PC-9 (cell line): Measurements from ENCODE around the gene PAM. TPM values are rescaled to one million over a fixed set of nuclear protein-coding genes. Genes with fewer than 3 reads are reported as not detected.

Source experiments
- BruUV-seq: library from RNA; stranded (reverse); fragments of 400-500 nt; replicated peaks from 2 replicates; lab custom pipeline; 2021; lab: Mats Ljungman, UMichigan
- CTCF ChIA-PET: fragments of 300-600 bp; sonication (Branson Sonifier 250); formaldehyde crosslinking; loops from one replicate; lab custom pipeline; 2022; ENCODE audit warnings: antibody characterized with exemption; lab: Charles Lee
- POLR2A ChIA-PET: fragments of 300-600 bp; sonication (Branson Sonifier 250); formaldehyde crosslinking; loops from one replicate; lab custom pipeline; 2022; ENCODE audit warnings: antibody characterized with exemption; ENCODE audit not compliant: unreplicated experiment; lab: Charles Lee
- DNase-seq, 2 experiments: peaks; one replicate each; pipeline versions ENCODE4 v3.0.0 to v3.0.0-alpha.2; 2015 to 2022; ENCODE audit warnings: mixed read lengths in 1 of 2
- H2AFZ ChIP-seq: fragments of 200-600 bp; sonication (generic); 2 replicates; pipeline ENCODE4 v1.8.1; 2017; ENCODE audit warnings: antibody characterized with exemption
- H3F3A ChIP-seq: fragments of 200-600 bp; sonication (generic); 2 replicates; pipeline ENCODE4 v1.8.1; 2017; ENCODE audit warnings: antibody characterized with exemption, mild to moderate bottlenecking, low read depth; ENCODE audit not compliant: insufficient read depth
- H3K27ac ChIP-seq: fragments of 200-600 bp; sonication (generic); 2 replicates; pipeline ENCODE4 v1.6.1; 2016; ENCODE audit warnings: mixed run types
- H3K27me3 ChIP-seq: fragments of 200-600 bp; sonication (generic); 2 replicates; pipeline ENCODE4 v1.6.1; 2016; ENCODE audit warnings: low read depth, mixed run types; ENCODE audit not compliant: insufficient read depth
- H3K36me3 ChIP-seq: fragments of 200-600 bp; sonication (generic); 2 replicates; pipeline ENCODE4 v1.6.1; 2016; ENCODE audit warnings: low read depth, mixed run types
- H3K4me1 ChIP-seq: fragments of 200-600 bp; sonication (generic); replicated peaks from 2 replicates; pipeline ENCODE4 v1.6.1; 2016; ENCODE audit warnings: mixed run types; ENCODE audit not compliant: insufficient read depth
- H3K4me2 ChIP-seq: fragments of 200-600 bp; sonication (generic); 2 replicates; pipeline ENCODE4 v1.6.1; 2017; ENCODE audit warnings: mixed run types
- H3K4me3 ChIP-seq: fragments of 200-600 bp; sonication (generic); 2 replicates; pipeline ENCODE4 v1.6.1; 2016; ENCODE audit warnings: mixed run types
- H3K79me2 ChIP-seq: fragments of 200-600 bp; sonication (generic); 2 replicates; pipeline ENCODE4 v1.6.1; 2017; ENCODE audit warnings: low read depth, mixed run types
- H3K9me2 ChIP-seq: fragments of 200-600 bp; sonication (generic); 2 replicates; pipeline ENCODE4 v1.8.1; 2017; ENCODE audit warnings: mild to moderate bottlenecking; ENCODE audit not compliant: insufficient read depth
- H3K9me3 ChIP-seq: fragments of 200-600 bp; sonication (generic); 2 replicates; pipeline ENCODE4 v1.8.1; 2016; ENCODE audit warnings: low read depth; ENCODE audit not compliant: insufficient read depth
- H4K20me1 ChIP-seq: fragments of 200-600 bp; sonication (generic); 2 replicates; pipeline ENCODE4 v1.8.1; 2017; ENCODE audit not compliant: insufficient read depth
- CTCF ChIP-seq: fragments of 200-600 bp; sonication (generic); conservative IDR thresholded peaks from 2 replicates; pipeline ENCODE4 v1.6.1; 2017; ENCODE audit warnings: mixed run types, antibody characterized with exemption, mild to moderate bottlenecking, moderate library complexity
- EZH2 ChIP-seq: fragments of 200-600 bp; sonication (generic); IDR thresholded peaks from 2 replicates; pipeline ENCODE4 v1.8.0; 2017; ENCODE audit warnings: antibody characterized with exemption, low read depth
- intact Hi-C: fragments of 100-400 bp; cut with micrococcal nuclease; formaldehyde crosslinking; loops from one replicate; pipeline ENCODE4 v1.10.0; 2022; ENCODE audit not compliant: unreplicated experiment
- total RNA-seq: library from RNA; stranded (reverse); gene quantifications from 2 replicates; pipeline ENCODE4 v1.2.3, GENCODE V29; 2021

The PAM gene
- total RNA-seq, 1 experiment from 2014 or later, result 88.4 TPM

GRCh38 chr5:103010168-103010567 lies 255.1 kb downstream of the PAM start:
- POLR2A ChIA-PET, result no interaction called here
- Histone ChIP-seq H3K4me3 (no peak overlapping the region), H4K20me1 (no peaks in the 10 kb centered on the region), H3K36me3 (no peaks in the 10 kb centered on the region), H3K4me1 (no peaks in the 10 kb centered on the region), H3K27ac (no peak overlapping the region), H3K79me2 (no peaks in the 10 kb centered on the region), H3K9me3 (no peaks in the 10 kb centered on the region; the same call in 1 of the 2 replicates), H3F3A (no peaks in the 10 kb centered on the region; the same call in 1 of the 2 replicates), H3K9me2 (no peaks in the 10 kb centered on the region), H3K4me2 (no peak overlapping the region), H3K27me3 (no peaks in the 10 kb centered on the region), H2AFZ (no peak overlapping the region)
- TF ChIP-seq CTCF, result no peak
- TF ChIP-seq EZH2, result no peak
- DNase-seq, result no peak
- no TSS peak for BruUV-seq
- intact Hi-C loops, result no loop called here
- CTCF ChIA-PET, result no interaction called here

- TF ChIP-seq EZH2 (no peak), CTCF (no peak)
- H2AFZ ChIP-seq, result no peak overlapping the region
- no TSS peak for BruUV-seq
- H3K4me1 ChIP-seq, result no peaks in the 10 kb centered on the region
- no peaks in the 10 kb centered on the region for H3K27me3 ChIP-seq
- H3K9me3 ChIP-seq, result no peaks in the 10 kb centered on the region; the same call in 1 of the 2 replicates
- H3K79me2 ChIP-seq, result no peaks in the 10 kb centered on the region
- no peaks in the 10 kb centered on the region for H3K9me2 ChIP-seq
- ChIA-PET CTCF (no interaction called here), POLR2A (no interaction called here)
- H3K27ac ChIP-seq, result no peak overlapping the region
- no peaks in the 10 kb centered on the region for H4K20me1 ChIP-seq
- no peaks in the 10 kb centered on the region; the same call in 1 of the 2 replicates for H3F3A ChIP-seq
- H3K4me2 ChIP-seq, result no peak overlapping the region
- no peak for DNase-seq
- H3K4me3 ChIP-seq, result no peak overlapping the region
- intact Hi-C loops, result no loop called here
- no peaks in the 10 kb centered on the region for H3K36me3 ChIP-seq
Observed at GRCh38 chr5:103013933-103014552, 258.9 kb downstream of the PAM start.

- H4K20me1 ChIP-seq, result no peaks in the 10 kb centered on the region
- TF ChIP-seq CTCF (no peak), EZH2 (no peak)
- ChIA-PET POLR2A (interaction anchor here (0.6 kb wide), 1 partner anchor 394 kb away, joined by 4 read pairs; no protein-coding TSS in a partner anchor), CTCF (no interaction called here)
- no peaks in the 10 kb centered on the region for H3K27me3 ChIP-seq
- no peak overlapping the region for H3K27ac ChIP-seq
- no peak for DNase-seq
- no peak overlapping the region for H3K4me3 ChIP-seq
- H2AFZ ChIP-seq, result no peak overlapping the region
- H3K4me2 ChIP-seq, result no peak overlapping the region
- H3K9me2 ChIP-seq, result no peaks in the 10 kb centered on the region
- no peaks in the 10 kb centered on the region; the same call in 1 of the 2 replicates for H3K9me3 ChIP-seq
- H3K79me2 ChIP-seq, result no peaks in the 10 kb centered on the region
- intact Hi-C loops, result no loop called here
- H3K36me3 ChIP-seq, result no peaks in the 10 kb centered on the region
- H3K4me1 ChIP-seq, result no peaks in the 10 kb centered on the region
- H3F3A ChIP-seq, result no peaks in the 10 kb centered on the region; the same call in 1 of the 2 replicates
- no TSS peak for BruUV-seq
Observed at GRCh38 chr5:103014983-103015382, 259.9 kb downstream of the PAM start.
